Brain microvascular endothelial cell (primary cell): ENCODE data around the gene LRRC1.

Experiments
- DNase-seq: peaks from one replicate; pipeline ENCODE4 v3.0.0-alpha.2; 2020
- H3K27ac ChIP-seq: fragments of 250-450 bp; sonication (Bioruptor Pico); 2 replicates; pipeline ENCODE4 v1.5.1; 2020; ENCODE audit warnings: mild to moderate bottlenecking, moderate library complexity
- H3K27me3 ChIP-seq: fragments of 250-450 bp; sonication (Bioruptor Pico); replicated peaks from 2 replicates; pipeline ENCODE4 v1.5.1; 2020; ENCODE audit warnings: mild to moderate bottlenecking
- H3K36me3 ChIP-seq: fragments of 250-450 bp; sonication (Bioruptor Pico); replicated peaks from 2 replicates; pipeline ENCODE4 v1.5.1; 2020; ENCODE audit warnings: mild to moderate bottlenecking
- H3K4me3 ChIP-seq: 2 replicates; pipeline ENCODE4 v1.5.1; 2011; ENCODE audit warnings: low read depth, mild to moderate bottlenecking, control low read depth, low read length, moderate library complexity
- in situ Hi-C: cut with HindIII; loops from 2 replicates; pipeline ENCODE4 v1.10.0; 2017; ENCODE audit warnings: low sequenced_read_pairs, low pct_ligation_motif_present
- TF ChIP-seq, protein P1 (sequence below): IDR thresholded peaks from 2 replicates; pipeline ENCODE4 v1.5.1; 2011; ENCODE audit warnings: low read depth, mild to moderate bottlenecking, moderate library complexity, low read length, control low read depth, inconsistent platforms; ENCODE audit errors: missing control alignments

Gene LRRC1

DNA sequence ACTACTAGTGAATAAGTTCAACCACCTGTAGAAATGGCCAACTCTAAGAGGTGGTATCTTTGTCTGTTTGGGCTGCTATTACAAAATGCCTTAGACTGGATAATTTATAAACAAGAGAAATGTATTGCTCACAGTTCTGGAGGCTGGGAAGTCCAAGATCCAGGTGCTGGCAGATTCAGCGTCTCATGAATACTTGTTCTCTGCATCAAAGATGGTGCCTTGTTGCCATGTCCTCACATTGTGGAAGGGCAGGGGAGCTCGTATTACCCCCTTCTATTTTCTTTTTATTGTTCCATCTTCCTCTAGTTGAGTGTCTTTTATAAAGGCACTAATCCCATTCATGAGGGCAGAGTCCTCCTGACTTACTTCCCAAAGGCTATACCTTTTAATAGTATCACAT lies 58.0 kb downstream of the LRRC1 start:
- TF ChIP-seq, protein P1, sequence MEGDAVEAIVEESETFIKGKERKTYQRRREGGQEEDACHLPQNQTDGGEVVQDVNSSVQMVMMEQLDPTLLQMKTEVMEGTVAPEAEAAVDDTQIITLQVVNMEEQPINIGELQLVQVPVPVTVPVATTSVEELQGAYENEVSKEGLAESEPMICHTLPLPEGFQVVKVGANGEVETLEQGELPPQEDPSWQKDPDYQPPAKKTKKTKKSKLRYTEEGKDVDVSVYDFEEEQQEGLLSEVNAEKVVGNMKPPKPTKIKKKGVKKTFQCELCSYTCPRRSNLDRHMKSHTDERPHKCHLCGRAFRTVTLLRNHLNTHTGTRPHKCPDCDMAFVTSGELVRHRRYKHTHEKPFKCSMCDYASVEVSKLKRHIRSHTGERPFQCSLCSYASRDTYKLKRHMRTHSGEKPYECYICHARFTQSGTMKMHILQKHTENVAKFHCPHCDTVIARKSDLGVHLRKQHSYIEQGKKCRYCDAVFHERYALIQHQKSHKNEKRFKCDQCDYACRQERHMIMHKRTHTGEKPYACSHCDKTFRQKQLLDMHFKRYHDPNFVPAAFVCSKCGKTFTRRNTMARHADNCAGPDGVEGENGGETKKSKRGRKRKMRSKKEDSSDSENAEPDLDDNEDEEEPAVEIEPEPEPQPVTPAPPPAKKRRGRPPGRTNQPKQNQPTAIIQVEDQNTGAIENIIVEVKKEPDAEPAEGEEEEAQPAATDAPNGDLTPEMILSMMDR, result no peak
- H3K27me3 ChIP-seq, result no peaks in the 10 kb centered on the region
- in situ Hi-C loops, result no loop called here
- DNase-seq, result no peak
- no peak overlapping the region for H3K4me3 ChIP-seq
- H3K36me3 ChIP-seq, result no peaks in the 10 kb centered on the region
- no peak overlapping the region for H3K27ac ChIP-seq

DNA sequence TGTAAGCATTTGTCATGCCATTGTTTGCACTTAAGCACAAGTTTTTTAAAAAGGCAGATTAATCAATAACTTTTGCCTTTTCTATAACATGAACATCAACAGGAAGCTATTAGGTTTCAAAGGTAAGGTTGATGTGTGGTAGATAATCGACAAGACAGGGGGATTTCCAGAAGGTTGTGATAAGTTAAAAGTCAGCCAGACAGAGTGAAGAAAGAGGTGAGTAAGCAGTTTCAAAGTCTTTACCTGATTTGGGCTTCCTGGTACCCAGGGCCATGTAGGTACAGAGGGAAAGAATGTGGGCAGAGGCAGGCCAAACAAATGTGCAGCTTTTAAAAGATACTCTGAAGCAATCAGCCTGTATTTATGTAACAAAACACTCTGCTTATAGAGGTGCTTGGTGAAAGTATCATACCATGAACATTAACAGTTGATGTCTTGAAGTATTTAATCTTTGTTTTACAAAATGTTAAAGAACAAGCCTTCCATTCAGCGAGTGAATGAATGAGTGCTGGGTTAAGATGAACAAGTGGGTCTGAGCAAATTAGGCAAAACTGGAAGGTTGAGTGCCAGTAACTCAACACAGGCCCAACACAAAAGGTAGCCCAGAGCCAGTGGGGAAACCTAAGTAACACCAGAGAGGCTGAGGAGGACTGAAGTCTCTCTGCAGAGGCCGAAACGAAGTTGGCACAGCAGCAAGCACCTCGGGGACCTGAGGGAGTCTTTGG lies 60.2 kb downstream of the LRRC1 start:
- in situ Hi-C loops, result no loop called here
- Histone ChIP-seq H3K4me3 (no peak overlapping the region), H3K36me3 (no peaks in the 10 kb centered on the region), H3K27ac (no peak overlapping the region), H3K27me3 (no peaks in the 10 kb centered on the region)
- no peak for DNase-seq
- TF ChIP-seq, protein P1, result no peak

DNA sequence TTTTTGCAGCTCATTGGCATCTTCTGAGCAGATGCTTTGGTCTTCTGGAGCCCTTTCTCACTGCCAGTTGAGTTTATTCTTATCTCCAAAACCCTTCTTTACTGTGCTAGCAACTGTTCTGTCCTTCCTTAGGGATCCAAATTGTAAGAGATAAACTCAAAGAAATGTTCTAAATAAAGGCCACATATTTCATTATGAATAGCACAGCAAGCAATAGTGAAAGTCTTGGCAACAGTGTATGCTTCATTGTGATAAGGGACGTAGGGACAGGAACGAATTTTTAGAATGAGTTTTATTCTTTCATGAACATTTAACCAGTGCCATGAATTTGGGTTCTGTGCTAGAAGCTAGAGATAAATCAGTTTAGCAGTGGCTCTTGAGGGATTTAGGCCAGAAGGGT lies 61.1 kb downstream of the LRRC1 start:
- in situ Hi-C loops, result no loop called here
- Histone ChIP-seq H3K36me3 (no peaks in the 10 kb centered on the region), H3K27ac (no peak overlapping the region), H3K27me3 (no peaks in the 10 kb centered on the region), H3K4me3 (no peak overlapping the region)
- no peak for DNase-seq
- TF ChIP-seq, protein P1, result no peak

DNA sequence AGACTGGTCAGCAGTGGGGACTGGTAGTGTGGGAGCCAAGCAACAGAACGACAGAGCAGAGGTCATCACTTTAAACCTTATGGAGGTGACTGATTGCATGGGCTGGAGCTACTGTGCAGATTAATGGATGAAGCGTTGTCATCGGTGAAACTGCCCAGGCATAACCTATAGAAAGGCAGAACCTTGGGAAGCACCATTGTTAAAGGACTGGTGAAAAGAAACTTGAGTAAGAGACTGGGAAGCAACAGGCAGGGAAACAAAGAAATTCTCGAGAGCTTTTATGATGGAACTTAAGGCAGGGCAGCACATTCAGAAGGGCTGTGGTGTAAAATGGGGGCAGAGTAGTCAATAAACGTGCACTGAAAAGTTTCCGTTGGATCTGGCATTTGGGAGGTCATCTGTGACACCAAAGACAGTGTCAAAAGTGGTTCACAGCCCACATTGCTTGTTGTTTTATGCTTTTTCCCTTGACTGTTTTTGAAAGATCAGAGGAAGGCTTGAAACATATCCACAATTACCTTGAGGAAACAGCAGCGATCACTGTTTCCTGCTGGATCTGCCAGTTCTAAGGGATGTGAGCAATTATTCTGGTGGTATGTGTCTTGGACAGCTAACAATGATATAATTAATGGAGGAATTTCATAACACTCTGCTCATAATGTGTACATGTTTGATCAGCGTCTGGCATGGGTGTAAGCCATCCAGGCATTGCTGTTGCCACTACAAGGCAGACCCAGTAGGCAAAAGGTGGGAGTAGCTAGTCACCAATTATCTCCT lies 62.7 kb downstream of the LRRC1 start:
- H3K36me3 ChIP-seq, result no peaks in the 10 kb centered on the region
- no peak for DNase-seq
- in situ Hi-C loops, result no loop called here
- H3K4me3 ChIP-seq, result no peak overlapping the region
- H3K27me3 ChIP-seq, result no peaks in the 10 kb centered on the region
- H3K27ac ChIP-seq, result no peak overlapping the region
- TF ChIP-seq, protein P1, result no peak

DNA sequence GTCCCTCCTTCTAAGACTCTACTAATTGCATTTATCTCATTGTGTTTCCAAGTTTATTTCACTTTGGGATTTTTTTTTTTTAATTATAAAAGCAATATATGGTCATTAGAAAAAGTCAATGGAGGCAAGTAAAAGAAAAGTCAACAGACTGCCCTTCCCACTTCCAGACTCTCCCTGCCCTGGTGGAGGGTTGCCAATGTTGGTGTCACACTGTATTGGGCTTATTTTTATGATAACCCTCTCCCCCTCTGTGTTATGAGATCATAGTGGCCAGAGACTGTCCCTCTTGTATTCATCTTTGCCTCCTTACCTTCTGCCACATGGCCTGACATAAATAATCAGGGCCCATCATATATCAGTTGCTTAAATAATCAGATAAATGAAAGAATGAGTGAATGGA lies 63.4 kb downstream of the LRRC1 start:
- in situ Hi-C loops, result no loop called here
- DNase-seq, result no peak
- Histone ChIP-seq H3K27ac (no peak overlapping the region), H3K36me3 (no peaks in the 10 kb centered on the region), H3K4me3 (no peak overlapping the region), H3K27me3 (no peaks in the 10 kb centered on the region)
- TF ChIP-seq, protein P1, result no peak
